Sigmoid colon (tissue), 7 donors: ENCODE data around the gene ZNF185. TPM values are rescaled to one million over a fixed set of nuclear protein-coding genes. Genes with fewer than 3 reads are reported as not detected.
A peak's percentile ranks its signal among the peaks of the same experiment; 100 is the strongest.

Experiments
- DNase-seq: peaks from one replicate; pipeline ENCODE4 v3.0.0-alpha.2; 2019
- H3K27ac ChIP-seq, 4 donors: fragments of 200-600 bp; sonication (generic); one replicate each; pipeline ENCODE4 v1.5.1; 2016 to 2019; ENCODE audit warnings: mild to moderate bottlenecking in 1 of 4
- H3K27me3 ChIP-seq, 3 donors: fragments of 200-600 bp; sonication (generic); one replicate each; pipeline ENCODE4 v1.5.1; 2019; ENCODE audit warnings: mild to moderate bottlenecking in 1 of 3
- H3K36me3 ChIP-seq, 4 donors: fragments of 200-600 bp; sonication (generic); one replicate each; pipeline ENCODE4 v1.5.1; 2016 to 2019
- H3K4me1 ChIP-seq, 4 donors: fragments of 200-600 bp; sonication (generic); one replicate each; pipeline ENCODE4 v1.5.1; 2017 to 2019
- H3K4me3 ChIP-seq, 4 donors: fragments of 200-600 bp; sonication (generic); one replicate each; pipeline ENCODE4 v1.5.1; 2017 to 2019; ENCODE audit warnings: mild to moderate bottlenecking in 2 of 4, moderate library complexity in 1 of 4
- H3K9me3 ChIP-seq, 4 donors: fragments of 200-600 bp in 3 of 4; sonication (generic) in 3 of 4; one replicate each; pipeline versions ENCODE4 v1.5.1 to v1.6.1; 2013 to 2019
- EP300 ChIP-seq, 4 donors: sonication (generic); formaldehyde crosslinking; IDR thresholded peaks; one replicate each; pipeline ENCODE4 v1.6.1; 2017; ENCODE audit warnings: antibody characterized with exemption in 4 of 4
- POLR2A ChIP-seq, 2 donors: fragments of 450-650 bp; IDR thresholded peaks; one replicate each; pipeline ENCODE4 v1.6.1; 2016; ENCODE audit warnings: antibody characterized with exemption in 2 of 2, mild to moderate bottlenecking in 2 of 2, moderate library complexity in 2 of 2
- POLR2AphosphoS5 ChIP-seq, 4 donors: sonication (generic); formaldehyde crosslinking; IDR thresholded peaks; one replicate each; pipeline ENCODE4 v1.6.1; 2017; ENCODE audit warnings: antibody characterized with exemption in 4 of 4
- whole genome bisulfite sequencing, 2 donors: extraction: QIAGEN DNeasy Blood & Tissue Kit; methylation state at CpG; one replicate each; pipeline ENCODE4 v1.1.7; 2013; 5-methylcytosine and 5-hydroxymethylcytosine counted together
- intact Hi-C: fragments of 100-400 bp; cut with DNase I; formaldehyde crosslinking; loops from one replicate; pipeline ENCODE4 v1.15.1; 2023
- polyA plus RNA-seq, 3 donors: library from polyadenylated mRNA; stranded (reverse); fragments of 200-250 nt; gene quantifications; one replicate each; pipeline ENCODE4 v1.2.3, GENCODE V29; 2013
- total RNA-seq, 4 donors: library from RNA; depleted of rRNA; stranded (reverse); fragments of >200 nt; gene quantifications; one replicate each; pipeline ENCODE4 v1.1.0, GENCODE V29; 2016
- TF ChIP-seq, protein P1 (sequence below), 4 experiments: fragments of 450-650 bp in 3 of 4; fragments of 200-600 bp in 1 of 4; IDR thresholded peaks; one replicate each; pipeline ENCODE4 v1.5.1; 2016 to 2019; ENCODE audit warnings: antibody characterized with exemption in 4 of 4, mild to moderate bottlenecking in 3 of 4, moderate library complexity in 2 of 4
- donor health status: healthy with polysubstance abuse.
- donor health status: Bipolar disorder and iron deficiency.
- donor health status: healthy.

The ZNF185 gene
- total and polyA plus RNA-seq, 7 donors: 0.55 to 4.2 (median 2.3) TPM

DNA sequence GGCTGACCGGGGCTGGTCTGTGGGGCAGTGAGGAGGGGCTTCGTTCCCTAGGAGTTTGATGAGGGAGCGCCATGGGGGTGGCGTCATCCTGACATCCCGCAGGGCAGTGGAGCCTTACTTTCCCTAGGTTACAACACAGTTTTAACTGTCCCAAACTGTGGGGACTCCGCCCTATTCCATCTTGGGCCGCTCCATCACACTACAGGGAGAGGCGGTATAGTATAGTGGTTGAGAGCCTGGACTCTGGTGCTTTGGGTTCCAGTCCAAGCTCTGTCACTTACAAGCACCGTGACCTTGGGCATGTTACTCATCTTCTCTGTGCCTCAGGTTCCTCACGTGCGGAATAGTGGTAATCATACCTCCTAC is 44.2 kb downstream of the ZNF185 start:
- no peak for DNase-seq
- no peaks in the 10 kb centered on the region for H3K36me3 ChIP-seq
- no peaks in the 10 kb centered on the region for H3K9me3 ChIP-seq
- no peaks in the 10 kb centered on the region for H3K27me3 ChIP-seq
- TF ChIP-seq EP300 (IDR thresholded peaks at IDR 0.05) (no peak), POLR2AphosphoS5 (IDR thresholded peaks at IDR 0.05) (no peak), POLR2A (IDR thresholded peaks at IDR 0.05) (no peak)
- TF ChIP-seq, protein P1, sequence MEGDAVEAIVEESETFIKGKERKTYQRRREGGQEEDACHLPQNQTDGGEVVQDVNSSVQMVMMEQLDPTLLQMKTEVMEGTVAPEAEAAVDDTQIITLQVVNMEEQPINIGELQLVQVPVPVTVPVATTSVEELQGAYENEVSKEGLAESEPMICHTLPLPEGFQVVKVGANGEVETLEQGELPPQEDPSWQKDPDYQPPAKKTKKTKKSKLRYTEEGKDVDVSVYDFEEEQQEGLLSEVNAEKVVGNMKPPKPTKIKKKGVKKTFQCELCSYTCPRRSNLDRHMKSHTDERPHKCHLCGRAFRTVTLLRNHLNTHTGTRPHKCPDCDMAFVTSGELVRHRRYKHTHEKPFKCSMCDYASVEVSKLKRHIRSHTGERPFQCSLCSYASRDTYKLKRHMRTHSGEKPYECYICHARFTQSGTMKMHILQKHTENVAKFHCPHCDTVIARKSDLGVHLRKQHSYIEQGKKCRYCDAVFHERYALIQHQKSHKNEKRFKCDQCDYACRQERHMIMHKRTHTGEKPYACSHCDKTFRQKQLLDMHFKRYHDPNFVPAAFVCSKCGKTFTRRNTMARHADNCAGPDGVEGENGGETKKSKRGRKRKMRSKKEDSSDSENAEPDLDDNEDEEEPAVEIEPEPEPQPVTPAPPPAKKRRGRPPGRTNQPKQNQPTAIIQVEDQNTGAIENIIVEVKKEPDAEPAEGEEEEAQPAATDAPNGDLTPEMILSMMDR (IDR thresholded peaks at IDR 0.05): no peak
- H3K4me1 ChIP-seq: peaks cover 0 to 8% (median 6%) of the 10 kb centered on the region in 4 donors
- peak overlapping the region; percentile 34 to 61 (median 53) for H3K4me3 ChIP-seq
- WGBS, 2 donors: 48 to 59% methylated on average over 11 of the region's 11 CpGs
- peak overlapping the region; percentile 82 to 86 (median 84) for H3K27ac ChIP-seq
- intact Hi-C loops: loop anchor here (2.0 to 10.0 kb wide), 4 partner anchors 91 to 565 kb away; partner anchors contain the start of genes HAUS7 and ZNF275

GRCh38 chrX:152943826-152944225 is 46.0 kb downstream of the ZNF185 start:
- TF ChIP-seq EP300 (IDR thresholded peaks at IDR 0.05): no peak
- Histone ChIP-seq H3K9me3 (no peaks in the 10 kb centered on the region), H3K36me3 (no peaks in the 10 kb centered on the region), H3K27me3 (no peaks in the 10 kb centered on the region), H3K27ac (no peak overlapping the region), H3K4me3 (no peak overlapping the region), H3K4me1 (peaks cover 0 to 8% (median 6%) of the 10 kb centered on the region in 4 donors)
- intact Hi-C loops: loop anchor here (2.0 to 10.0 kb wide), 4 partner anchors 89 to 563 kb away; partner anchors contain the start of genes HAUS7 and ZNF275
- DNase-seq: peak; percentile 29
- WGBS, 2 donors: 97 to 100% methylated on average over 1 of the region's 1 CpG

- DNase-seq: peak; percentile 59
Observed at GRCh38 chrX:152945021-152945979, 47.4 kb downstream of the ZNF185 start.

DNA sequence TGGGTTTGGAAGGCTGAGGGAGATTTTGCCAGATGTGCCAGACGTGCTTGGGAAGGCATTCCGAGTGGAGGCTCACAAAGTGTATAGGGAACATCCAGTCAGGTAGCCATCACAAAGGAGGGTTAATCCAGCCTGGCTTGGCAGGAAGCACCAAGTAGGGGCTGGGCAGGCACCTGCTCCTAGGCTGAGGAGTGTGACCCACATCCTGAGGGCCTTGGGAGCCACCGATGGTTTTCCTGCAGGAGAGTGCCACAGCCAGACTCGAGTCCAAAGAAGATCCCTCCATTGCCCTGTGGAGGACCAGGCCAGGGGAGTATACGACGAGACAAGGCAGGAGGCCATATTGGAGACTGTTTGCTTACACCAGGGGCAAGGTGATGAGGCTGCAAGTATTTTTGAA is 48.8 kb downstream of the ZNF185 start:
- peak; percentile 32 for DNase-seq
- Histone ChIP-seq H3K27me3 (no peaks in the 10 kb centered on the region), H3K4me3 (no peak overlapping the region), H3K9me3 (no peaks in the 10 kb centered on the region), H3K36me3 (no peaks in the 10 kb centered on the region), H3K4me1 (peaks cover 0 to 8% (median 6%) of the 10 kb centered on the region in 4 donors), H3K27ac (no peak overlapping the region)
- TF ChIP-seq, protein P1 (IDR thresholded peaks at IDR 0.05): no peak
- TF ChIP-seq EP300 (IDR thresholded peaks at IDR 0.05): no peak
- TF ChIP-seq POLR2AphosphoS5 (IDR thresholded peaks at IDR 0.05): no peak
- no peak for TF ChIP-seq POLR2A (IDR thresholded peaks at IDR 0.05)
- intact Hi-C loops: loop anchor here (10.0 kb wide), 1 partner anchor 388 kb away; the partner anchor contains the start of gene ZNF275
- WGBS, 2 donors: 96 to 97% methylated on average over 6 of the region's 6 CpGs

More at GRCh38 chrX:152945021-152945979, 47.4 kb downstream of the ZNF185 start:
- Histone ChIP-seq H3K4me3 (no peak overlapping the region), H3K27ac (no peak overlapping the region), H3K4me1 (peaks cover 0 to 8% (median 6%) of the 10 kb centered on the region in 4 donors), H3K36me3 (no peaks in the 10 kb centered on the region), H3K9me3 (no peaks in the 10 kb centered on the region), H3K27me3 (no peaks in the 10 kb centered on the region)
- intact Hi-C loops: loop anchor here (10.0 kb wide), 1 partner anchor 390 kb away; the partner anchor contains the start of gene ZNF275
- TF ChIP-seq EP300 (IDR thresholded peaks at IDR 0.05) (no peak), POLR2AphosphoS5 (IDR thresholded peaks at IDR 0.05) (no peak), POLR2A (IDR thresholded peaks at IDR 0.05) (no peak)
- TF ChIP-seq, protein P1 (IDR thresholded peaks at IDR 0.05): no peak
- 95 to 96% methylated on average over 11 of the region's 11 CpGs for WGBS, 2 donors

Other genes starting within 250 kb of the ZNF185 start
- gene MAGEA3, start 199.3 kb upstream of the ZNF185 start, total RNA-seq: not detected
- not detected for gene MAGEA3, start 199.3 kb upstream of the ZNF185 start, polyA plus RNA-seq
- gene CSAG2, start 188.8 kb upstream of the ZNF185 start, total RNA-seq: not detected
- not detected for gene CSAG2, start 188.8 kb upstream of the ZNF185 start, polyA plus RNA-seq
- not detected for gene MAGEA2B, start 183.4 kb upstream of the ZNF185 start, total RNA-seq
- gene MAGEA2B, start 183.4 kb upstream of the ZNF185 start, polyA plus RNA-seq: not detected
- gene CSAG1, start 164.3 kb upstream of the ZNF185 start, total RNA-seq: not detected
- not detected for gene CSAG1, start 164.3 kb upstream of the ZNF185 start, polyA plus RNA-seq
- not detected for gene MAGEA12, start 164.3 kb upstream of the ZNF185 start, total RNA-seq
- gene MAGEA12, start 164.3 kb upstream of the ZNF185 start, polyA plus RNA-seq: not detected
- gene MAGEA2, start 144.2 kb upstream of the ZNF185 start, total RNA-seq: not detected
- not detected for gene MAGEA2, start 144.2 kb upstream of the ZNF185 start, polyA plus RNA-seq
- gene CSAG3, start 138.8 kb upstream of the ZNF185 start, total RNA-seq: not detected
- gene CSAG3, start 138.8 kb upstream of the ZNF185 start, polyA plus RNA-seq: not detected
- gene MAGEA6, start 128.4 kb upstream of the ZNF185 start, total RNA-seq: not detected
- not detected for gene MAGEA6, start 128.4 kb upstream of the ZNF185 start, polyA plus RNA-seq
- 10 to 100 TPM; 44.3 to 56.4 (median 48.4) TPM for gene CETN2, start 67.3 kb upstream of the ZNF185 start, total RNA-seq
- 10 to 100 TPM; 22.7 to 32.4 (median 26.2) TPM for gene CETN2, start 67.3 kb upstream of the ZNF185 start, polyA plus RNA-seq
- 1 to 10 TPM; 6.1 to 9.9 (median 8.4) TPM for gene NSDHL, start 67.0 kb upstream of the ZNF185 start, total RNA-seq
- 10 to 100 TPM; 11.8 to 32.5 (median 14.4) TPM for gene NSDHL, start 67.0 kb upstream of the ZNF185 start, polyA plus RNA-seq
- gene PNMA5, start 96.0 kb downstream of the ZNF185 start, total RNA-seq: not detected
- under 1 TPM in 1 of 3 donors, not detected in 2; 0.03 TPM for gene PNMA5, start 96.0 kb downstream of the ZNF185 start, polyA plus RNA-seq
- gene PNMA3, start 158.4 kb downstream of the ZNF185 start, total RNA-seq: under 1 TPM in 3 of 4 donors, not detected in 1; 0.16 to 0.41 (median 0.36) TPM
- gene PNMA3, start 158.4 kb downstream of the ZNF185 start, polyA plus RNA-seq: under 1 TPM in 1 of 3 donors, not detected in 2; 0.69 TPM
- 1 to 10 TPM in 2 of 4 donors, under 1 TPM in 2; 0.36 to 3.1 (median 1.1) TPM for gene PNMA6A, start 174.4 kb downstream of the ZNF185 start, total RNA-seq
- gene PNMA6A, start 174.4 kb downstream of the ZNF185 start, polyA plus RNA-seq: 1 to 10 TPM in 1 of 3 donors, under 1 TPM in 2; 0.23 to 1.1 (median 0.60) TPM